Measurements from ENCODE around the gene SEMA4D. TPM values are rescaled to one million over a fixed set of nuclear protein-coding genes. Genes with fewer than 3 reads are reported as not detected.

Gene SEMA4D
- total and polyA plus RNA-seq, 2 of the 13 experiments (the other 11 are each of a cell fraction or from before 2014, with no cell fraction given), result 0.13 to 0.16 TPM

DNA sequence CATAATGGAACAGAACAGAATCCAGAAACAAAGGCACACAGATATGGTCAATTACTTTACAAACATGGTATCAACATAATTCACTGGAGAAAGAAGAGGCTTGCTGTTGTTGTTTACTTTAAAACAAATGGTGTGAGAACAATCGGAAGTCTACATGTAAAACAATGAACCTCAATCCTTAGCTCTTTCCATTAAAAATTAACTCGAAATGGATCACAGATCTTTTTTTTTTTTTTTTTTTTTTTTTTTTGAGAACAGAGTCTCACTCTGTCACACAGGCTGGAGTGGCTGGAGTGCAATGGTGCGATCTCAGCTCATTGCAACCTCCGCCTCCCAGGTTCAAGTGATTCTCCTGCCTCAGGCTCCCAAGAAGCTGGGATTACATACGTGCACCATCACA is 9.8 kb downstream of the SEMA4D start:
- intact Hi-C loops (cut with micrococcal nuclease; ENCODE audit: unreplicated experiment), result no loop called here
- H4K20me1 ChIP-seq (ENCODE audit: insufficient read depth, low read length), result no peaks in the 10 kb centered on the region
- POLR2A ChIA-PET, result interaction anchor here (0.6 kb wide), 1 partner anchor 80 kb away, joined by 4 read pairs; no protein-coding TSS in a partner anchor
- no peaks in the 10 kb centered on the region for H3K36me3 ChIP-seq (replicated peaks in 1 of 2; ENCODE audit: control insufficient read depth in 1 of 2, insufficient read depth in 2 of 2, low read length in 2 of 2)
- ATAC-seq, result no peak
- no peak for TF ChIP-seq PITX1 (CRISPR knock-in tag; IDR thresholded peaks at IDR 0.05)
- no peak for TF ChIP-seq ZNF235 (CRISPR knock-in tag; IDR thresholded peaks at IDR 0.05; ENCODE audit: borderline replicate concordance)
- TF ChIP-seq ZFY (CRISPR knock-in tag; IDR thresholded peaks at IDR 0.05), result no peak
- TF ChIP-seq, protein P1, sequence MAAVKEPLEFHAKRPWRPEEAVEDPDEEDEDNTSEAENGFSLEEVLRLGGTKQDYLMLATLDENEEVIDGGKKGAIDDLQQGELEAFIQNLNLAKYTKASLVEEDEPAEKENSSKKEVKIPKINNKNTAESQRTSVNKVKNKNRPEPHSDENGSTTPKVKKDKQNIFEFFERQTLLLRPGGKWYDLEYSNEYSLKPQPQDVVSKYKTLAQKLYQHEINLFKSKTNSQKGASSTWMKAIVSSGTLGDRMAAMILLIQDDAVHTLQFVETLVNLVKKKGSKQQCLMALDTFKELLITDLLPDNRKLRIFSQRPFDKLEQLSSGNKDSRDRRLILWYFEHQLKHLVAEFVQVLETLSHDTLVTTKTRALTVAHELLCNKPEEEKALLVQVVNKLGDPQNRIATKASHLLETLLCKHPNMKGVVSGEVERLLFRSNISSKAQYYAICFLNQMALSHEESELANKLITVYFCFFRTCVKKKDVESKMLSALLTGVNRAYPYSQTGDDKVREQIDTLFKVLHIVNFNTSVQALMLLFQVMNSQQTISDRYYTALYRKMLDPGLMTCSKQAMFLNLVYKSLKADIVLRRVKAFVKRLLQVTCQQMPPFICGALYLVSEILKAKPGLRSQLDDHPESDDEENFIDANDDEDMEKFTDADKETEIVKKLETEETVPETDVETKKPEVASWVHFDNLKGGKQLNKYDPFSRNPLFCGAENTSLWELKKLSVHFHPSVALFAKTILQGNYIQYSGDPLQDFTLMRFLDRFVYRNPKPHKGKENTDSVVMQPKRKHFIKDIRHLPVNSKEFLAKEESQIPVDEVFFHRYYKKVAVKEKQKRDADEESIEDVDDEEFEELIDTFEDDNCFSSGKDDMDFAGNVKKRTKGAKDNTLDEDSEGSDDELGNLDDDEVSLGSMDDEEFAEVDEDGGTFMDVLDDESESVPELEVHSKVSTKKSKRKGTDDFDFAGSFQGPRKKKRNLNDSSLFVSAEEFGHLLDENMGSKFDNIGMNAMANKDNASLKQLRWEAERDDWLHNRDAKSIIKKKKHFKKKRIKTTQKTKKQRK (IDR thresholded peaks at IDR 0.05; ENCODE audit: low read length), result no peak
- TF ChIP-seq RAD21 (CRISPR knock-in tag; IDR thresholded peaks at IDR 0.05), result no peak
- TF ChIP-seq, protein P2, sequence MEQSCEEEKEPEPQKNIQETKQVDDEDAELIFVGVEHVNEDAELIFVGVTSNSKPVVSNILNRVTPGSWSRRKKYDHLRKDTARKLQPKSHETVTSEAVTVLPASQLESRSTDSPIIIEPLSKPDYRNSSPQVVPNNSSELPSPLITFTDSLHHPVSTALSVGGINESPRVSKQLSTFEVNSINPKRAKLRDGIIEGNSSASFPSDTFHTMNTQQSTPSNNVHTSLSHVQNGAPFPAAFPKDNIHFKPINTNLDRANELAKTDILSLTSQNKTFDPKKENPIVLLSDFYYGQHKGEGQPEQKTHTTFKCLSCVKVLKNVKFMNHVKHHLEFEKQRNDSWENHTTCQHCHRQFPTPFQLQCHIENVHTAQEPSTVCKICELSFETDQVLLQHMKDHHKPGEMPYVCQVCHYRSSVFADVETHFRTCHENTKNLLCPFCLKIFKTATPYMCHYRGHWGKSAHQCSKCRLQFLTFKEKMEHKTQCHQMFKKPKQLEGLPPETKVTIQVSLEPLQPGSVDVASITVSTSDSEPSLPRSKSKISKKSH (CRISPR knock-in tag; IDR thresholded peaks at IDR 0.05; ENCODE audit: borderline replicate concordance), result no peak
- no peak for TF ChIP-seq NFIC (IDR thresholded peaks at IDR 0.05; ENCODE audit: low read length)
- no peak for TF ChIP-seq HHEX (CRISPR knock-in tag; IDR thresholded peaks at IDR 0.05)
- no peak for TF ChIP-seq RFX3 (CRISPR knock-in tag; IDR thresholded peaks at IDR 0.05)
- TF ChIP-seq ZSCAN20 (CRISPR knock-in tag; IDR thresholded peaks at IDR 0.05; ENCODE audit: borderline replicate concordance), result no peak
- no peak for TF ChIP-seq MTA1 (CRISPR knock-in tag; IDR thresholded peaks at IDR 0.05; ENCODE audit: borderline replicate concordance)
- TF ChIP-seq SPEN (CRISPR knock-in tag; IDR thresholded peaks at IDR 0.05; ENCODE audit: low read depth), result no peak
- TF ChIP-seq, protein P3, sequence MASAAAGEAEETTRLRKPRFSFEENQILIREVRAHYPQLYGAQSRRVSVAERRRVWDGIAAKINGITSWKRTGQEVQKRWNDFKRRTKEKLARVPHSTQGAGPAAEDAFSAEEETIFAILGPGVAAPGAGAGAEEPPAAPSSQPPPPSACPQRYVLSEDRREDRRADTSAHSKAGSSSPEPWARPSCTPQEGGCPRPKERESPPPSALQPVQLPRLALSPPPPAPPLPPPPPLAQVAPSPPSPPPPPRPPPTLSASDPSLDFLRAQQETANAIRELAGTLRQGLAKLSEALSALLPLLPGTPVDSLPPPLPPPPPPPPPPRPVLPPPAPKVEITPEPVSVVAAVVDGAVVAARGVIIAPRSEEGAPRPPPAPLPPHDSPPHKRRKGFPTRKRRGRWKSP (CRISPR knock-in tag; IDR thresholded peaks at IDR 0.05), result no peak
- TF ChIP-seq MYNN (CRISPR knock-in tag; IDR thresholded peaks at IDR 0.05; ENCODE audit: low read depth), result no peak
- TF ChIP-seq ZSCAN30 (CRISPR knock-in tag; IDR thresholded peaks at IDR 0.05), result no peak
- no peak for TF ChIP-seq MIXL1 (CRISPR knock-in tag; IDR thresholded peaks at IDR 0.05)
- H3K4me2 ChIP-seq (ENCODE audit: low read depth, low read length), result no peak overlapping the region
- no peak for DNase-seq (ENCODE audit: low spot score)
- no TSS peak for BruUV-seq (replicated peaks)
- no peaks in the 10 kb centered on the region for H3K79me2 ChIP-seq (ENCODE audit: insufficient read depth, low read length)
- peaks cover 1 to 18% of the 10 kb centered on the region in 2 experiments; a peak in 2 of 5 replicates for H3K27me3 ChIP-seq (ENCODE audit: control insufficient read depth in 1 of 2, insufficient read depth in 2 of 2, low read length in 2 of 2)
- H3K4me1 ChIP-seq (ENCODE audit: insufficient read depth, low read length), result no peaks in the 10 kb centered on the region
- H3K27ac ChIP-seq (ENCODE audit: extremely low read length, insufficient read depth, low read length), result no peak overlapping the region
- no peak overlapping the region for H3K4me3 ChIP-seq (replicated peaks in 1 of 3; ENCODE audit: insufficient read depth in 1 of 3, low read depth in 2 of 3, low read length in 3 of 3)
- no peak overlapping the region for H3K9ac ChIP-seq (ENCODE audit: insufficient read depth, low read depth, low read length)
- no peak for FAIRE-seq
- H3K9me3 ChIP-seq (ENCODE audit: low read length), result no peaks in the 10 kb centered on the region
- no peak overlapping the region for H2AFZ ChIP-seq (ENCODE audit: low read length)
- CTCF ChIA-PET (ENCODE audit: low intra/inter-chr PET ratio, low total read pairs), result no interaction called here
- in situ Hi-C loops (cut with HindIII; ENCODE audit: extremely low pct_ligation_motif_present, low pct_unique_long_range_greater_than_20kb), result no loop called here
- WGBS (ENCODE audit: low lambda C conversion rate), result 56% methylated on average over 5 of the region's 5 CpGs
